Neural crest cell (in vitro differentiated cells): ENCODE measurements around the gene OR8G1. TPM values are rescaled to one million over a fixed set of nuclear protein-coding genes. Genes with fewer than 3 reads are reported as not detected.

ENCODE experiments used
- DNase-seq: peaks from one replicate; pipeline ENCODE4 v3.0.0; 2021; ENCODE audit warnings: low read depth, mixed read lengths, low spot score
- H3K27ac Mint-ChIP-seq: one replicate; pipeline ENCODE4 v1.8.0; 2021; ENCODE audit warnings: mild to moderate bottlenecking, mixed read lengths; ENCODE audit not compliant: unreplicated experiment
- H3K27me3 Mint-ChIP-seq: 2 replicates; pipeline ENCODE4 v1.8.0; 2021; ENCODE audit warnings: low read depth, mild to moderate bottlenecking, mixed read lengths
- H3K36me3 Mint-ChIP-seq: 2 replicates; pipeline ENCODE4 v1.8.0; 2021; ENCODE audit warnings: low read depth, mild to moderate bottlenecking, mixed read lengths
- H3K4me1 Mint-ChIP-seq: 2 replicates; pipeline ENCODE4 v1.8.0; 2021; ENCODE audit warnings: mixed read lengths
- H3K4me3 Mint-ChIP-seq: one replicate; pipeline ENCODE4 v1.8.0; 2021; ENCODE audit warnings: mild to moderate bottlenecking, mixed read lengths
- H3K9me3 Mint-ChIP-seq: 2 replicates; pipeline ENCODE4 v1.8.0; 2021; ENCODE audit warnings: mixed read lengths
- total RNA-seq: library from RNA; stranded (reverse); gene quantifications from 2 replicates; pipeline ENCODE4 v1.2.1, GENCODE V29; 2021
- TF ChIP-seq, protein P1 (sequence below): fragments of 200-600 bp; sonication (generic); conservative IDR thresholded peaks from 2 replicates; pipeline ENCODE4 v1.5.0; 2021; ENCODE audit warnings: antibody characterized with exemption, mild to moderate bottlenecking

The OR8G1 gene
- total RNA-seq, 1 donor from 2014 or later, result not detected

DNA sequence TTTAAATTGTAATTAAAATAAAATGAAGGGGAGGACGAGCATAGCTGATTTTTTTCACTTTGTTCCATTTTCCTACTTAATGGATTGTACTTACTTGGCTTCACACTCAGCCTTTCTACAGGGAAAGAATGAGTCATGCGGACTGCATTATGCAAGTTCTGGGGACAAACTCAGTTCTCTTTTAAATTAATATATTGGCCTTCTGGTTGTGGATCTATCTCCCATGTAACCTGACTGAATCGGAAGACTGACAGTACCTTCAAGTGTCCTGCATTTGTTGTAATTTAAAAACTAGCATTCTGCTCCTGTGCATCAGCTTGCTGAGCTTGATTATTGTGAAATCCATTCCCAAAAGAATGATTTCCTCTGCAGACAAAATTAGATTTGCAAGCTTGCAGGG is 60.7 kb downstream of the OR8G1 start:
- H3K9me3 Mint-ChIP-seq, result no peaks in the 10 kb centered on the region
- H3K36me3 Mint-ChIP-seq, result no peaks in the 10 kb centered on the region
- H3K4me3 Mint-ChIP-seq, result no peak overlapping the region
- no peaks in the 10 kb centered on the region for H3K27me3 Mint-ChIP-seq
- no peaks in the 10 kb centered on the region for H3K4me1 Mint-ChIP-seq
- DNase-seq, result no peak
- TF ChIP-seq, protein P1, sequence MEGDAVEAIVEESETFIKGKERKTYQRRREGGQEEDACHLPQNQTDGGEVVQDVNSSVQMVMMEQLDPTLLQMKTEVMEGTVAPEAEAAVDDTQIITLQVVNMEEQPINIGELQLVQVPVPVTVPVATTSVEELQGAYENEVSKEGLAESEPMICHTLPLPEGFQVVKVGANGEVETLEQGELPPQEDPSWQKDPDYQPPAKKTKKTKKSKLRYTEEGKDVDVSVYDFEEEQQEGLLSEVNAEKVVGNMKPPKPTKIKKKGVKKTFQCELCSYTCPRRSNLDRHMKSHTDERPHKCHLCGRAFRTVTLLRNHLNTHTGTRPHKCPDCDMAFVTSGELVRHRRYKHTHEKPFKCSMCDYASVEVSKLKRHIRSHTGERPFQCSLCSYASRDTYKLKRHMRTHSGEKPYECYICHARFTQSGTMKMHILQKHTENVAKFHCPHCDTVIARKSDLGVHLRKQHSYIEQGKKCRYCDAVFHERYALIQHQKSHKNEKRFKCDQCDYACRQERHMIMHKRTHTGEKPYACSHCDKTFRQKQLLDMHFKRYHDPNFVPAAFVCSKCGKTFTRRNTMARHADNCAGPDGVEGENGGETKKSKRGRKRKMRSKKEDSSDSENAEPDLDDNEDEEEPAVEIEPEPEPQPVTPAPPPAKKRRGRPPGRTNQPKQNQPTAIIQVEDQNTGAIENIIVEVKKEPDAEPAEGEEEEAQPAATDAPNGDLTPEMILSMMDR, result no peak
- H3K27ac Mint-ChIP-seq, result no peak overlapping the region

DNA sequence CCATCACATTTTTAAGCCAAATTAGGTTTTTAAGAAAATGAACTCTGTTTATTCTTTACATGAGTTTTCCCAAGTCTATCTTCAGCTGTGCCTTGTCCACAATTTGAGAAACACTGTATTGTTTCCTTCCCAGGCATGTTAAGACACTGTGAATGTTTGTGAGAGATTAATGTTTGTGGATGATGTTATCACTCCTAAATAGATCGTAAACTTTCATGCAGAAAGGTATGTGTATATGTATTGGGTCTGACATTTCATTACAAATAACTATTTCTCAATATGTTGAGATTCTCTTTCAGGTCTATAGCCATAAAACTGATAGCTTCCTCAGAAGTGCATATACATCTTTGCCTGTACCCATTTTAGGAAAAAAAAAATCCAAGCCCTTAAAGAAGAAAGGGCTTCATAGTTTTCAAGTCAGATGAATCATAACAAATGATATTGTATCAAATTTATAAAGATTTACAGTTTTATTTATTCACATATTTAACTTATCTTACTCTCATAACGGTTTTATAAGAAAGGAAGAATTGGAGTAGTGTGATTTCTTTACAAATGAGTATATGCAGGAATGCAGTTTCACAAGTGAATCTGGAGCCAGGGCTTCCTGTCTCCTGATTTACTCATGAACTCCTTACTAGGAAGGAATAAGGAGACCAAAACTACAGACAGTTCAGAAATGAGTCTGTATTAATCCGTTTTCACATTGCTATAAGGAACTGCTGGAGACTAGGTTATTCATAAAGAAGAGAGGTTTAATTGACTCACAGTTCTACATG is 61.6 kb downstream of the OR8G1 start:
- DNase-seq, result no peak
- Mint-ChIP-seq H3K36me3 (no peaks in the 10 kb centered on the region), H3K4me3 (no peak overlapping the region), H3K4me1 (no peaks in the 10 kb centered on the region), H3K27ac (no peak overlapping the region), H3K9me3 (no peaks in the 10 kb centered on the region), H3K27me3 (no peaks in the 10 kb centered on the region)
- TF ChIP-seq, protein P1, result no peak

Other genes with a start within 250 kb of the OR8G1 start
- not detected in 2 replicates for gene OR10G6, start 245.9 kb upstream of the OR8G1 start, total RNA-seq
- not detected in 2 replicates for gene OR10G4, start 228.1 kb upstream of the OR8G1 start, total RNA-seq
- not detected in 2 replicates for gene OR10G9, start 218.1 kb upstream of the OR8G1 start, total RNA-seq
- gene OR10G8, start 214.3 kb upstream of the OR8G1 start, total RNA-seq, result not detected in 2 replicates
- not detected in 2 replicates for gene OR10G7, start 199.8 kb upstream of the OR8G1 start, total RNA-seq
- gene VWA5A, start 125.6 kb upstream of the OR8G1 start, total RNA-seq, result 6.1 and 6.4 TPM in 2 replicates
- gene OR10D3, start 57.8 kb upstream of the OR8G1 start, total RNA-seq, result not detected in 2 replicates
- gene OR8G5, start 15.3 kb downstream of the OR8G1 start, total RNA-seq, result not detected in 2 replicates
- not detected in 2 replicates for gene OR8D1, start 72.9 kb downstream of the OR8G1 start, total RNA-seq
- not detected in 2 replicates for gene OR8D2, start 79.1 kb downstream of the OR8G1 start, total RNA-seq
- not detected in 2 replicates for gene OR8B2, start 143.4 kb downstream of the OR8G1 start, total RNA-seq
- not detected in 2 replicates for gene OR8B3, start 157.9 kb downstream of the OR8G1 start, total RNA-seq
- not detected in 2 replicates for gene OR8B4, start 183.8 kb downstream of the OR8G1 start, total RNA-seq
- not detected in 2 replicates for gene OR8B8, start 204.6 kb downstream of the OR8G1 start, total RNA-seq